Measurements from ENCODE around the gene RBBP8NL. TPM values are rescaled to one million over a fixed set of nuclear protein-coding genes. Genes with fewer than 3 reads are reported as not detected.

Gene RBBP8NL
- total RNA-seq, 1 donor from 2014 or later, result 17.5 TPM

- no peak for DNase-seq (ENCODE audit: low spot score, unreplicated experiment)
- no peak overlapping the region for H3K4me3 Mint-ChIP-seq (ENCODE audit: low read depth)
- no peaks in the 10 kb centered on the region for H3K36me3 Mint-ChIP-seq (ENCODE audit: insufficient read depth)
- H3K27me3 Mint-ChIP-seq, result peaks cover 18% of the 10 kb centered on the region
- H3K4me1 Mint-ChIP-seq (ENCODE audit: low read depth), result peaks cover 15% of the 10 kb centered on the region
- TF ChIP-seq CTCF (IDR thresholded peaks at IDR 0.05; ENCODE audit: unreplicated experiment), result no peak
- no peak overlapping the region for H3K27ac Mint-ChIP-seq
- no peaks in the 10 kb centered on the region for H3K9me3 Mint-ChIP-seq (ENCODE audit: low read depth)
These were observed 23.9 kb upstream of the RBBP8NL start for GRCh38 chr20:62451156-62451767.

- Mint-ChIP-seq H3K9me3 (ENCODE audit: low read depth) (no peaks in the 10 kb centered on the region), H3K4me3 (ENCODE audit: low read depth) (no peak overlapping the region), H3K27ac (no peak overlapping the region), H3K27me3 (peaks cover 16% of the 10 kb centered on the region), H3K4me1 (ENCODE audit: low read depth) (peaks cover 11% of the 10 kb centered on the region), H3K36me3 (ENCODE audit: insufficient read depth) (no peaks in the 10 kb centered on the region)
- no peak for DNase-seq (ENCODE audit: low spot score, unreplicated experiment)
- no peak for TF ChIP-seq CTCF (IDR thresholded peaks at IDR 0.05; ENCODE audit: unreplicated experiment)
These were observed 22.8 kb upstream of the RBBP8NL start for GRCh38 chr20:62449951-62450691.

- no peaks in the 10 kb centered on the region for H3K36me3 Mint-ChIP-seq (ENCODE audit: insufficient read depth)
- DNase-seq (ENCODE audit: low spot score, unreplicated experiment), result no peak
- H3K27ac Mint-ChIP-seq, result no peak overlapping the region
- peaks cover 13% of the 10 kb centered on the region for H3K27me3 Mint-ChIP-seq
- H3K9me3 Mint-ChIP-seq (ENCODE audit: low read depth), result no peaks in the 10 kb centered on the region
- H3K4me1 Mint-ChIP-seq (ENCODE audit: low read depth), result peaks cover 7% of the 10 kb centered on the region
- no peak for TF ChIP-seq CTCF (IDR thresholded peaks at IDR 0.05; ENCODE audit: unreplicated experiment)
- no peak overlapping the region for H3K4me3 Mint-ChIP-seq (ENCODE audit: low read depth)
These were observed 21.4 kb upstream of the RBBP8NL start for GRCh38 chr20:62448788-62449187.

GRCh38 chr20:62448038-62448437, 20.7 kb upstream of the RBBP8NL start:
- no peak overlapping the region for H3K4me3 Mint-ChIP-seq (ENCODE audit: low read depth)

More at GRCh38 chr20:62448038-62448437, 20.7 kb upstream of the RBBP8NL start:
- no peaks in the 10 kb centered on the region for H3K9me3 Mint-ChIP-seq (ENCODE audit: low read depth)
- no peak overlapping the region for H3K27ac Mint-ChIP-seq
- H3K27me3 Mint-ChIP-seq, result peaks cover 15% of the 10 kb centered on the region
- TF ChIP-seq CTCF (IDR thresholded peaks at IDR 0.05; ENCODE audit: unreplicated experiment), result no peak
- DNase-seq (ENCODE audit: low spot score, unreplicated experiment), result no peak
- no peaks in the 10 kb centered on the region for H3K36me3 Mint-ChIP-seq (ENCODE audit: insufficient read depth)
- peaks cover 7% of the 10 kb centered on the region for H3K4me1 Mint-ChIP-seq (ENCODE audit: low read depth)

All from progenitor cell of endocrine pancreas (in vitro differentiated cells).